Neural crest cell (in vitro differentiated cells): ENCODE measurements around the gene LCE6A. TPM values are rescaled to one million over a fixed set of nuclear protein-coding genes. Genes with fewer than 3 reads are reported as not detected.

Source experiments
- DNase-seq: peaks from one replicate; pipeline ENCODE4 v3.0.0; 2021; ENCODE audit warnings: low read depth, mixed read lengths, low spot score
- H3K27ac Mint-ChIP-seq: one replicate; pipeline ENCODE4 v1.8.0; 2021; ENCODE audit warnings: mild to moderate bottlenecking, mixed read lengths; ENCODE audit not compliant: unreplicated experiment
- H3K27me3 Mint-ChIP-seq: 2 replicates; pipeline ENCODE4 v1.8.0; 2021; ENCODE audit warnings: low read depth, mild to moderate bottlenecking, mixed read lengths
- H3K36me3 Mint-ChIP-seq: 2 replicates; pipeline ENCODE4 v1.8.0; 2021; ENCODE audit warnings: low read depth, mild to moderate bottlenecking, mixed read lengths
- H3K4me1 Mint-ChIP-seq: 2 replicates; pipeline ENCODE4 v1.8.0; 2021; ENCODE audit warnings: mixed read lengths
- H3K4me3 Mint-ChIP-seq: one replicate; pipeline ENCODE4 v1.8.0; 2021; ENCODE audit warnings: mild to moderate bottlenecking, mixed read lengths
- H3K9me3 Mint-ChIP-seq: 2 replicates; pipeline ENCODE4 v1.8.0; 2021; ENCODE audit warnings: mixed read lengths
- total RNA-seq: library from RNA; stranded (reverse); gene quantifications from 2 replicates; pipeline ENCODE4 v1.2.1, GENCODE V29; 2021
- TF ChIP-seq, protein P1 (sequence below): fragments of 200-600 bp; sonication (generic); conservative IDR thresholded peaks from 2 replicates; pipeline ENCODE4 v1.5.0; 2021; ENCODE audit warnings: antibody characterized with exemption, mild to moderate bottlenecking

Gene LCE6A
- total RNA-seq, 1 donor from 2014 or later, result not detected

GRCh38 chr1:152880907-152881306 lies 38.3 kb downstream of the LCE6A start:
- no peaks in the 10 kb centered on the region for H3K36me3 Mint-ChIP-seq
- H3K27ac Mint-ChIP-seq, result no peak overlapping the region
- peaks cover 9% of the 10 kb centered on the region for H3K9me3 Mint-ChIP-seq
- DNase-seq, result no peak
- no peaks in the 10 kb centered on the region for H3K4me1 Mint-ChIP-seq
- no peaks in the 10 kb centered on the region for H3K27me3 Mint-ChIP-seq
- no peak overlapping the region for H3K4me3 Mint-ChIP-seq
- TF ChIP-seq, protein P1, sequence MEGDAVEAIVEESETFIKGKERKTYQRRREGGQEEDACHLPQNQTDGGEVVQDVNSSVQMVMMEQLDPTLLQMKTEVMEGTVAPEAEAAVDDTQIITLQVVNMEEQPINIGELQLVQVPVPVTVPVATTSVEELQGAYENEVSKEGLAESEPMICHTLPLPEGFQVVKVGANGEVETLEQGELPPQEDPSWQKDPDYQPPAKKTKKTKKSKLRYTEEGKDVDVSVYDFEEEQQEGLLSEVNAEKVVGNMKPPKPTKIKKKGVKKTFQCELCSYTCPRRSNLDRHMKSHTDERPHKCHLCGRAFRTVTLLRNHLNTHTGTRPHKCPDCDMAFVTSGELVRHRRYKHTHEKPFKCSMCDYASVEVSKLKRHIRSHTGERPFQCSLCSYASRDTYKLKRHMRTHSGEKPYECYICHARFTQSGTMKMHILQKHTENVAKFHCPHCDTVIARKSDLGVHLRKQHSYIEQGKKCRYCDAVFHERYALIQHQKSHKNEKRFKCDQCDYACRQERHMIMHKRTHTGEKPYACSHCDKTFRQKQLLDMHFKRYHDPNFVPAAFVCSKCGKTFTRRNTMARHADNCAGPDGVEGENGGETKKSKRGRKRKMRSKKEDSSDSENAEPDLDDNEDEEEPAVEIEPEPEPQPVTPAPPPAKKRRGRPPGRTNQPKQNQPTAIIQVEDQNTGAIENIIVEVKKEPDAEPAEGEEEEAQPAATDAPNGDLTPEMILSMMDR, result no peak

- no peaks in the 10 kb centered on the region for H3K4me1 Mint-ChIP-seq
- H3K27me3 Mint-ChIP-seq, result no peaks in the 10 kb centered on the region
- H3K9me3 Mint-ChIP-seq, result peaks cover 5% of the 10 kb centered on the region
- TF ChIP-seq, protein P1, result no peak
- H3K4me3 Mint-ChIP-seq, result no peak overlapping the region
- H3K36me3 Mint-ChIP-seq, result no peaks in the 10 kb centered on the region
- H3K27ac Mint-ChIP-seq, result no peak overlapping the region
- no peak for DNase-seq
Measured at GRCh38 chr1:152884085-152884484, 41.4 kb downstream of the LCE6A start.

DNA sequence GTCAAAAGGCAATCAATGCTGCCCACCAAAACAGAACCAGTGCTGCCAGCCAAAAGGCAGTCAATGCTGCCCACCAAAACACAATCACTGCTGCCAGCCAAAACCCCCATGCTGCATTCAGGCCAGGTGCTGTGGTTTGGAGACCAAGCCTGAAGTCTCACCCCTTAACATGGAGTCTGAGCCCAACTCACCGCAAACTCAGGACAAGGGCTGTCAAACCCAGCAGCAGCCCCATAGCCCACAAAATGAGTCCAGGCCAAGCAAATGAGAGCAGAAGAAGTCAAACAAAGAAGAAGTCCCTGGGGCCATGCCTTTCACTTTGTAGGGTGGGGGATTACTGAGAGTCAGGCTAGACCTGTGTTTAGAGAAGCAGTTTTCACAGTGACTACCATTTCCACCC lies 41.9 kb downstream of the LCE6A start:
- Mint-ChIP-seq H3K4me3 (no peak overlapping the region), H3K4me1 (no peaks in the 10 kb centered on the region), H3K27me3 (no peaks in the 10 kb centered on the region), H3K36me3 (no peaks in the 10 kb centered on the region), H3K27ac (no peak overlapping the region), H3K9me3 (peaks cover 5% of the 10 kb centered on the region)
- DNase-seq, result no peak
- TF ChIP-seq, protein P1, result no peak

GRCh38 chr1:152884966-152885624 lies 42.4 kb downstream of the LCE6A start:
- Mint-ChIP-seq H3K4me1 (no peaks in the 10 kb centered on the region), H3K36me3 (no peaks in the 10 kb centered on the region), H3K4me3 (no peak overlapping the region), H3K9me3 (peaks cover 5% of the 10 kb centered on the region), H3K27ac (no peak overlapping the region), H3K27me3 (no peaks in the 10 kb centered on the region)
- DNase-seq, result no peak
- TF ChIP-seq, protein P1, result no peak

DNA sequence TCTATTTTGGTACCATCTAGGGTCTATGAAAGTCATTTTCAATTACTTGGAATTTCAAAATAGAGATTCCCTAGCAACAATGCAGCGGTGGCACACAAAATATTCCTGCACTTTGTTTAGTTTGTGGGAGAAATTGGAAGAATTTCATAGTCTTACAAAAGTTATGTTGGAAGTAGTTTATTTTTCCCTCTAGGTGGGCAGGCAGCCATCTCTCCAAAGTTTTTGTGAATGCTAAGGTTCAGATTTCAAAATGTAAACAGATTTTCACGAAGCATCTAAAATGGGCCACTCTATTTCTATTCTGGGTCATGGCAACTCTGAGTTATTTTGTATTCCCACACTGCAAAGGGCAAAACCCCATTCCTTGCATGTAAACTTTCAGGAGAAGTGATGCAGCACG lies 43.4 kb downstream of the LCE6A start:
- H3K36me3 Mint-ChIP-seq, result no peaks in the 10 kb centered on the region
- no peak overlapping the region for H3K27ac Mint-ChIP-seq
- H3K9me3 Mint-ChIP-seq, result peaks cover 5% of the 10 kb centered on the region

More for the DNA sequence above, 43.4 kb downstream of the LCE6A start:
- Mint-ChIP-seq H3K4me3 (no peak overlapping the region), H3K4me1 (no peaks in the 10 kb centered on the region), H3K27me3 (no peaks in the 10 kb centered on the region)
- TF ChIP-seq, protein P1, result no peak
- no peak for DNase-seq
